Measurements from ENCODE around the gene OR51T1.

DNA sequence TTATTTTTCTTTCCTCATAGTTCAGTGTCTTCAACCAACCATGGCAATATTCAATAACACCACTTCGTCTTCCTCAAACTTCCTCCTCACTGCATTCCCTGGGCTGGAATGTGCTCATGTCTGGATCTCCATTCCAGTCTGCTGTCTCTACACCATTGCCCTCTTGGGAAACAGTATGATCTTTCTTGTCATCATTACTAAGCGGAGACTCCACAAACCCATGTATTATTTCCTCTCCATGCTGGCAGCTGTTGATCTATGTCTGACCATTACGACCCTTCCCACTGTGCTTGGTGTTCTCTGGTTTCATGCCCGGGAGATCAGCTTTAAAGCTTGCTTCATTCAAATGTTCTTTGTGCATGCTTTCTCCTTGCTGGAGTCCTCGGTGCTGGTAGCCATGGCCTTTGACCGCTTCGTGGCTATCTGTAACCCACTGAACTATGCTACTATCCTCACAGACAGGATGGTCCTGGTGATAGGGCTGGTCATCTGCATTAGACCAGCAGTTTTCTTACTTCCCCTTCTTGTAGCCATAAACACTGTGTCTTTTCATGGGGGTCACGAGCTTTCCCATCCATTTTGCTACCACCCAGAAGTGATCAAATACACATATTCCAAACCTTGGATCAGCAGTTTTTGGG is at the start of gene OR51T1:
- TF ChIP-seq POLR2A (IDR thresholded peaks at IDR 0.05; ENCODE audit: extremely low read depth, insufficient read length) (no peak), CTCF (IDR thresholded peaks at IDR 0.05; ENCODE audit: low read depth, low read length) (no peak)

All from NB4 (cell line).